ENCODE results near the gene TAOK2.
"Not testable (repeated sequence)": the region's sequence is repeated elsewhere in the genome, so short reads cannot be mapped to it uniquely, and the experiment has no call there.

The TAOK2 gene

GRCh38 chr16:30026449-30026848 is 52.8 kb downstream of the TAOK2 start:
- DNase-seq = no peak

- no peak for DNase-seq
Measured at GRCh38 chr16:30027588-30028437, 54.1 kb downstream of the TAOK2 start.

- DNase-seq = no peak
Measured at GRCh38 chr16:30028438-30029076, 54.9 kb downstream of the TAOK2 start.

GRCh38 chr16:30030011-30030685 is 56.5 kb downstream of the TAOK2 start:
- no peak for DNase-seq

GRCh38 chr16:30030841-30031413 is 57.3 kb downstream of the TAOK2 start, which contains the start of gene TLCD3B:
Gene TLCD3B, minus strand, starts transcription at chr16:30031271. Its CDS starts 744 bp downstream, at chr16:30030527.
- DNase-seq = no peak

- DNase-seq = no peak
Measured at GRCh38 chr16:30031477-30031918, 57.8 kb downstream of the TAOK2 start.

GRCh38 chr16:30032083-30032819 is 58.6 kb downstream of the TAOK2 start:
- DNase-seq = peak; percentile 77

- no peak for DNase-seq
Measured at GRCh38 chr16:30033270-30033669, 59.6 kb downstream of the TAOK2 start.

- DNase-seq = no peak
Measured at GRCh38 chr16:30040221-30040620, 66.6 kb downstream of the TAOK2 start.

- DNase-seq = not testable (repeated sequence)
Measured at GRCh38 chr16:30040690-30041089, 67.0 kb downstream of the TAOK2 start.

GRCh38 chr16:30041841-30042240 is 68.2 kb downstream of the TAOK2 start:
- DNase-seq = peak; percentile 57
